ENCODE results near the gene SGCD.

The SGCD gene

GRCh38 chr5:156331181-156331580 is 4.2 kb downstream of the SGCD start:
- no peaks in the 10 kb centered on the region for H3K36me3 ChIP-seq (ENCODE audit: control insufficient read depth in 2 of 2, insufficient read depth in 1 of 2, low read length in 2 of 2)

GRCh38 chr5:156331845-156332244 is 4.9 kb downstream of the SGCD start:
- ChIA-PET POLR2A (no interaction called here), CTCF (no interaction called here)
- no peaks in the 10 kb centered on the region for H3K9me3 ChIP-seq (ENCODE audit: control insufficient read depth, insufficient read depth, low read depth, low read length)
- no peaks in the 10 kb centered on the region for H3K36me3 ChIP-seq (ENCODE audit: control insufficient read depth in 2 of 2, insufficient read depth in 1 of 2, low read length in 2 of 2)
- H3K27ac ChIP-seq (ENCODE audit: extremely low read depth, low read depth, low read length): no peak overlapping the region
- no peaks in the 10 kb centered on the region for H3K4me1 ChIP-seq (ENCODE audit: control insufficient read depth, insufficient read depth, low read length)
- no peak overlapping the region for H3K4me3 ChIP-seq (ENCODE audit: low read depth, low read length)
- TF ChIP-seq GLIS2 (tag by site-specific recombination; IDR thresholded peaks at IDR 0.05): no peak
- no peak for TF ChIP-seq ZNF433 (tag by site-specific recombination; IDR thresholded peaks at IDR 0.05; ENCODE audit: low read depth)
- TF ChIP-seq ZNF707 (tag by site-specific recombination; IDR thresholded peaks at IDR 0.05): no peak
- no peak for TF ChIP-seq ZNF398 (tag by site-specific recombination; IDR thresholded peaks at IDR 0.05)
- TF ChIP-seq ZIC2 (tag by site-specific recombination; IDR thresholded peaks at IDR 0.05): no peak
- TF ChIP-seq ZNF184 (tag by site-specific recombination; IDR thresholded peaks at IDR 0.05): no peak
- no peak for TF ChIP-seq ZSCAN16 (tag by site-specific recombination; IDR thresholded peaks at IDR 0.05)
- TF ChIP-seq ELK4 (IDR thresholded peaks at IDR 0.05; ENCODE audit: borderline replicate concordance, low read depth, low read length): no peak
- TF ChIP-seq PRDM6 (tag by site-specific recombination; IDR thresholded peaks at IDR 0.05): no peak
- TF ChIP-seq ZNF311 (tag by site-specific recombination; IDR thresholded peaks at IDR 0.05; ENCODE audit: borderline replicate concordance): no peak

More at GRCh38 chr5:156331181-156331580, 4.2 kb downstream of the SGCD start:
- Histone ChIP-seq H3K4me1 (ENCODE audit: control insufficient read depth, insufficient read depth, low read length) (no peaks in the 10 kb centered on the region), H3K27ac (ENCODE audit: extremely low read depth, low read depth, low read length) (no peak overlapping the region), H3K4me3 (ENCODE audit: low read depth, low read length) (no peak overlapping the region), H3K9me3 (ENCODE audit: control insufficient read depth, insufficient read depth, low read depth, low read length) (no peaks in the 10 kb centered on the region)
- TF ChIP-seq ZNF426 (tag by site-specific recombination; IDR thresholded peaks at IDR 0.05) (no peak), ZBTB11 (tag by site-specific recombination; conservative IDR thresholded peaks at IDR 0.05; ENCODE audit: low read depth) (no peak), ZNF274 (IDR thresholded peaks at IDR 0.05; ENCODE audit: low read length) (no peak), ZNF274 (tag by site-specific recombination; IDR thresholded peaks at IDR 0.05; ENCODE audit: borderline replicate concordance) (no peak), GLI4 (tag by site-specific recombination; IDR thresholded peaks at IDR 0.05) (no peak), SP3 (tag by site-specific recombination; IDR thresholded peaks at IDR 0.05) (no peak), ZNF362 (tag by site-specific recombination; IDR thresholded peaks at IDR 0.05) (no peak), ZBTB21 (tag by site-specific recombination; IDR thresholded peaks at IDR 0.05) (no peak), KLF9 (tag by site-specific recombination; IDR thresholded peaks at IDR 0.05; ENCODE audit: low read depth) (no peak), ZNF707 (tag by site-specific recombination; IDR thresholded peaks at IDR 0.05) (no peak), SP7 (tag by site-specific recombination; IDR thresholded peaks at IDR 0.05) (no peak), MYNN (tag by site-specific recombination; IDR thresholded peaks at IDR 0.05; ENCODE audit: borderline replicate concordance) (no peak), ZBTB44 (tag by site-specific recombination; IDR thresholded peaks at IDR 0.05) (no peak)
- ChIA-PET CTCF (no interaction called here), POLR2A (no interaction called here)

Data from HEK293 (cell line).